GM12801 (cell line): Measurements from ENCODE around the gene COL20A1.

Source experiments
- TF ChIP-seq, protein P1 (sequence below): IDR thresholded peaks from one replicate; pipeline ENCODE4 v1.5.1; 2011; ENCODE audit warnings: control low read depth; ENCODE audit not compliant: insufficient read length; ENCODE audit errors: extremely low read depth

The COL20A1 gene

DNA sequence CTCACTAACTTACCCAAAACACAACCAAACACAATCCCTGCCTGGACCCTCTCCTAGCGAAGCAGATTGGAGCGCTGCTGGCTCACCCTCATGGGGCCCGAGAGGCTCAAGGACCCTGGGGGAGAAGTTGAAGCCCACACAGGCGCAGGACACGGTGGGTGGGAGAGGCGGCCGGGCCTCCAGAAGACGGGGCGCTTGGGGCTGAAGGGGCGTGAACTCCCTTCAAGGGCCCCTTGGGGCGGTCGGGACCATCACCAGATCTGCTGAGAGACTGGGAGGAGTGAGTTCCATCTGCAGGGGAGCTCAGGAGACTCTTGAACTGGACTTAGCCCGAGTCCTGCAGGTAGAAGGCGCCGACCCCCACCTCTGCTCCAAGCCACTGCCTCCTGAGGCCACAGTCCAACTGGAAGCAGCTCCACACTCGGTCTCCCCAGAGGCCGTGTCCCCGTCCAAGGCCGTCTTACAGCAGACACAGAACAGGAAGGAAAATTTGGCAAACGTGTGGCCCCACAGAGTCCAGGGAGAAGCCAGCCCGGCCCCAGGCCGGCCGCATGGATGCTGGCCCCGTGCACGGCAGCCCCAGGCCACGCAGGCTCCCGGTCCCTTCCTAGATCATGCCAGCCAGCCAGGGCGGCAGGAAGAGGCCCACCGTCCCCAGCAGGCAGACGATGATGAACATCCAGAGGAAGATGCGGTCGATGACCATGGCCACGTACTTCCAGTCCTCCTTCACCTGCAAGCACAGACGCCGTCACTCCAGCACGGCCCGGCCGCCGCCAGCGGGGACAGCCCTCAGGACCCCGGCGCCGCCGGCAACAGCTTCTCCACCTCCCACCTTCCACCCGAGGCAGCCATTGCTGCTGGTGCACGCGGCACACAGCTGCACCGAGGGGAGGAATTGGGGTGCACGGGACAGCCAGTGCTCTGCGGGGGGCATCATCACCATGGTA lies 53.4 kb downstream of the COL20A1 start:
- TF ChIP-seq, protein P1, sequence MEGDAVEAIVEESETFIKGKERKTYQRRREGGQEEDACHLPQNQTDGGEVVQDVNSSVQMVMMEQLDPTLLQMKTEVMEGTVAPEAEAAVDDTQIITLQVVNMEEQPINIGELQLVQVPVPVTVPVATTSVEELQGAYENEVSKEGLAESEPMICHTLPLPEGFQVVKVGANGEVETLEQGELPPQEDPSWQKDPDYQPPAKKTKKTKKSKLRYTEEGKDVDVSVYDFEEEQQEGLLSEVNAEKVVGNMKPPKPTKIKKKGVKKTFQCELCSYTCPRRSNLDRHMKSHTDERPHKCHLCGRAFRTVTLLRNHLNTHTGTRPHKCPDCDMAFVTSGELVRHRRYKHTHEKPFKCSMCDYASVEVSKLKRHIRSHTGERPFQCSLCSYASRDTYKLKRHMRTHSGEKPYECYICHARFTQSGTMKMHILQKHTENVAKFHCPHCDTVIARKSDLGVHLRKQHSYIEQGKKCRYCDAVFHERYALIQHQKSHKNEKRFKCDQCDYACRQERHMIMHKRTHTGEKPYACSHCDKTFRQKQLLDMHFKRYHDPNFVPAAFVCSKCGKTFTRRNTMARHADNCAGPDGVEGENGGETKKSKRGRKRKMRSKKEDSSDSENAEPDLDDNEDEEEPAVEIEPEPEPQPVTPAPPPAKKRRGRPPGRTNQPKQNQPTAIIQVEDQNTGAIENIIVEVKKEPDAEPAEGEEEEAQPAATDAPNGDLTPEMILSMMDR, result no peak

- TF ChIP-seq, protein P1, result no peak
Observed at GRCh38 chr20:63347081-63347741, 54.2 kb downstream of the COL20A1 start.

GRCh38 chr20:63347950-63348827 lies 55.2 kb downstream of the COL20A1 start:
- TF ChIP-seq, protein P1, result no peak

GRCh38 chr20:63348828-63349515 lies 56.0 kb downstream of the COL20A1 start:
- TF ChIP-seq, protein P1, result no peak

DNA sequence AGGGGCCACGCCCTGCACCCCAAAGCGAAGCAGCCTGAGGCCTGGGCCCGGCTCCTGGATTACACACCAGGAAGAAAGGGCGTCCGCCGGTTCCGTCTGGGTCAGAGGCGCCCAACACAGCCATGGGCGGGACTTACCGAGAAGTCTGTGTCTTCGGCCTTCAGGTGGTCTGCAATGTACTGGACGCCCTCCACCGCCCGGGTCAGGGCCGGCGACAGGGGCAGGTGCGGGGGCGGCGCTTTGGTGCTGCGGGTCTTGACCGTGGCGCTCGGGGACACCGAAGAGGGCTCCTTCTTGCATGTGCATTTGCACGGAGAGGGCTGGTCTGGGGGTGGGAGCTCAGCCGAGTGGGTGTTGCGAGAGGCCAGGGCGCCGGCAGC lies 56.5 kb downstream of the COL20A1 start:
- TF ChIP-seq, protein P1, result no peak

GRCh38 chr20:63350196-63350595 lies 57.2 kb downstream of the COL20A1 start:
- TF ChIP-seq, protein P1, result no peak
